ENCODE data around the gene TEX264. TPM values are rescaled to one million over a fixed set of nuclear protein-coding genes. Genes with fewer than 3 reads are reported as not detected.
A peak's percentile ranks its signal among the peaks of the same experiment; 100 is the strongest.

The TEX264 gene
- total and polyA plus RNA-seq, 7 donors = 16.8 to 71.5 (median 29.6) TPM

GRCh38 chr3:51673802-51674654 is 3.0 kb downstream of the TEX264 start:
- DNase-seq = peak in 1 of 2 donors; percentile 27
- 91 to 95% (median 94%) methylated on average over 14 of the region's 14 CpGs for WGBS, 3 donors
- ATAC-seq = no peak
- Histone ChIP-seq H3K27me3 (ENCODE audit: insufficient read depth in 3 of 3, low read length in 2 of 3) (no peaks in the 10 kb centered on the region), H3K27ac (no peak overlapping the region), H3K4me3 (no peak overlapping the region), H3K9me3 (no peaks in the 10 kb centered on the region), H3K36me3 (ENCODE audit: insufficient read depth in 1 of 2, low read depth in 1 of 2) (peaks cover 0 to 38% of the 10 kb centered on the region in 2 donors), H3K4me1 (peaks cover 23% of the 10 kb centered on the region)
- intact Hi-C loops (cut with DNase I) = loop anchor here (5.0 to 10.0 kb wide), 2 partner anchors 279 to 287 kb away; partner anchors contain the start of genes MANF (in 1 of the 2) and RBM15B (in 1 of the 2)
- no peak for TF ChIP-seq CTCF (IDR thresholded peaks at IDR 0.05)

GRCh38 chr3:51675201-51675611 is 4.2 kb downstream of the TEX264 start:
- 49 to 92% (median 65%) methylated on average over 2 of the region's 2 CpGs for WGBS, 3 donors
- DNase-seq (peak in 1 of 2 donors; percentile 12), ATAC-seq (peak in 2 of 4 donors; percentile 18 to 31)
- H3K27me3 ChIP-seq (ENCODE audit: insufficient read depth in 3 of 3, low read length in 2 of 3) = no peaks in the 10 kb centered on the region
- TF ChIP-seq CTCF (IDR thresholded peaks at IDR 0.05) = no peak
- H3K9me3 ChIP-seq = no peaks in the 10 kb centered on the region
- H3K4me1 ChIP-seq = peaks cover 19% of the 10 kb centered on the region
- no peak overlapping the region for H3K4me3 ChIP-seq
- peaks cover 0 to 49% of the 10 kb centered on the region in 2 donors for H3K36me3 ChIP-seq (ENCODE audit: insufficient read depth in 1 of 2, low read depth in 1 of 2)
- intact Hi-C loops (cut with DNase I) = loop anchor here in 1 of 2 donors (10.0 kb wide), 1 partner anchor 280 kb away; the partner anchor contains the start of gene RBM15B
- no peak overlapping the region for H3K27ac ChIP-seq

- intact Hi-C loops (cut with DNase I) = loop anchor here in 1 of 2 donors (10.0 kb wide), 1 partner anchor 281 kb away; the partner anchor contains the start of gene RBM15B
- TF ChIP-seq CTCF (IDR thresholded peaks at IDR 0.05) = no peak
- H3K27ac ChIP-seq = no peak overlapping the region
- H3K4me3 ChIP-seq = no peak overlapping the region
- H3K36me3 ChIP-seq (ENCODE audit: insufficient read depth in 1 of 2, low read depth in 1 of 2) = peaks cover 0 to 55% of the 10 kb centered on the region in 2 donors
- H3K27me3 ChIP-seq (ENCODE audit: insufficient read depth in 3 of 3, low read length in 2 of 3) = no peaks in the 10 kb centered on the region
- peak in 1 of 2 donors; percentile 16 for DNase-seq
- H3K4me1 ChIP-seq = peaks cover 20% of the 10 kb centered on the region
- no peaks in the 10 kb centered on the region for H3K9me3 ChIP-seq
- 89 to 90% (median 90%) methylated on average over 3 of the region's 3 CpGs for WGBS, 3 donors
- no peak for ATAC-seq
Observed at GRCh38 chr3:51676102-51676640, 5.1 kb downstream of the TEX264 start.

- peak in 1 of 2 donors; percentile 15 for DNase-seq
- TF ChIP-seq CTCF (IDR thresholded peaks at IDR 0.05) = no peak
- H3K27me3 ChIP-seq (ENCODE audit: insufficient read depth in 3 of 3, low read length in 2 of 3) = no peaks in the 10 kb centered on the region
- H3K4me3 ChIP-seq = no peak overlapping the region
- intact Hi-C loops (cut with DNase I) = loop anchor here in 1 of 2 donors (10.0 kb wide), 1 partner anchor 283 kb away; the partner anchor contains the start of gene RBM15B
- no peak overlapping the region for H3K27ac ChIP-seq
- 94 to 100% (median 94%) methylated on average over 3 of the region's 3 CpGs for WGBS, 3 donors
- H3K9me3 ChIP-seq = no peaks in the 10 kb centered on the region
- no peak for ATAC-seq
- peaks cover 0 to 57% of the 10 kb centered on the region in 2 donors for H3K36me3 ChIP-seq (ENCODE audit: insufficient read depth in 1 of 2, low read depth in 1 of 2)
- H3K4me1 ChIP-seq = peaks cover 32% of the 10 kb centered on the region
Observed at GRCh38 chr3:51677358-51677757, 6.3 kb downstream of the TEX264 start.
